GM12878 (cell line): Measurements from ENCODE around the gene CST8. TPM values are rescaled to one million over a fixed set of nuclear protein-coding genes. Genes with fewer than 3 reads are reported as not detected.

ENCODE experiments used
- ATAC-seq: fragments of 200-7000 bp; cut with Tn5 transposase; 3 replicates; pipeline ENCODE4 v1.9.1; 2020; ENCODE audit warnings: mild to moderate bottlenecking, moderate library complexity
- BruUV-seq: library from RNA; stranded (reverse); fragments of 400-500 nt; replicated peaks from 2 replicates; lab custom pipeline; 2021; lab: Mats Ljungman, UMichigan
- CTCF ChIA-PET: fragments of 300-600 bp; sonication (Branson Sonifier 250); formaldehyde crosslinking; extraction: SDS; loops from one replicate; lab custom pipeline; 2021; ENCODE audit warnings: inconsistent platforms; lab: Yijun Ruan, JAX
- POLR2A ChIA-PET: fragments of 350-600 bp; formaldehyde crosslinking; extraction: SDS; loops from one replicate; lab custom pipeline; 2021; ENCODE audit warnings: inconsistent platforms; lab: Charles Lee
- RAD21 ChIA-PET: fragments of 300-600 bp; sonication (Branson Sonifier 250); formaldehyde crosslinking; loops from one replicate; lab custom pipeline; 2023; ENCODE audit warnings: antibody characterized with exemption; ENCODE audit not compliant: unreplicated experiment; lab: Charles Lee
- SMC1A ChIA-PET: fragments of 300-600 bp; sonication (Branson Sonifier 250); formaldehyde crosslinking; loops from one replicate; lab custom pipeline; 2023; ENCODE audit not compliant: unreplicated experiment, uncharacterized antibody; lab: Charles Lee
- DNase-seq: peaks from one replicate; pipeline ENCODE4 v3.0.0-alpha.2; 2011; ENCODE audit warnings: low read depth, low spot score
- FAIRE-seq: peaks from 3 replicates; lab custom pipeline; 2011; peaks lifted over from hg19 to GRCh38; lab: Jason Lieb, UNC
- H2AFZ ChIP-seq: 2 replicates; pipeline ENCODE4 v1.6.0; 2011; ENCODE audit warnings: low read depth, low read length, control low read depth; ENCODE audit not compliant: control insufficient read depth
- H3K27ac ChIP-seq: 2 replicates; pipeline ENCODE4 v1.5.1; 2011; ENCODE audit warnings: control low read depth; ENCODE audit not compliant: control insufficient read depth, insufficient read depth
- H3K27me3 ChIP-seq, 2 experiments: replicated peaks in 1 of 2; 2 replicates each; pipeline versions ENCODE4 v1.6.0 to v1.6.1; 2011; ENCODE audit warnings: low read length in 1 of 2; ENCODE audit not compliant: control insufficient read depth in 2 of 2, insufficient read depth in 2 of 2
- H3K36me3 ChIP-seq, 2 experiments: 2 replicates each; pipeline ENCODE4 v1.5.1; 2011; ENCODE audit warnings: low read length in 1 of 2; ENCODE audit not compliant: control insufficient read depth in 2 of 2, insufficient read depth in 2 of 2
- H3K4me1 ChIP-seq: 2 replicates; pipeline ENCODE4 v1.6.1; 2011; ENCODE audit warnings: mild to moderate bottlenecking, low read length, moderate library complexity, mixed read lengths; ENCODE audit not compliant: control insufficient read depth, insufficient read depth
- H3K4me2 ChIP-seq: 2 replicates; pipeline ENCODE4 v1.6.0; 2011; ENCODE audit warnings: control low read depth; ENCODE audit not compliant: control insufficient read depth, insufficient read depth
- H3K4me3 ChIP-seq: fragments of 200-600 bp; sonication (generic); 2 replicates; pipeline ENCODE4 v1.5.1; 2016
- H3K79me2 ChIP-seq: 2 replicates; pipeline ENCODE4 v1.6.0; 2011; ENCODE audit warnings: low read length; ENCODE audit not compliant: control insufficient read depth, insufficient read depth
- H3K9ac ChIP-seq: 2 replicates; pipeline ENCODE4 v1.8.0; 2011; ENCODE audit warnings: low read length, control low read depth, mixed read lengths; ENCODE audit not compliant: control insufficient read depth, insufficient read depth
- H3K9me3 ChIP-seq: replicated peaks from 3 replicates; pipeline ENCODE4 v1.5.1; 2011; ENCODE audit warnings: mild to moderate bottlenecking, low read length; ENCODE audit not compliant: control insufficient read depth, insufficient read depth
- H4K20me1 ChIP-seq: 2 replicates; pipeline ENCODE4 v1.6.0; 2011; ENCODE audit not compliant: control insufficient read depth, insufficient read depth
- CBFB ChIP-seq: IDR thresholded peaks from 2 replicates; pipeline ENCODE4 v1.6.1; 2016; ENCODE audit warnings: antibody characterized with exemption, low read depth
- EED ChIP-seq: sonication (generic); IDR thresholded peaks from 2 replicates; pipeline ENCODE4 v1.6.1; 2016; ENCODE audit warnings: antibody characterized with exemption, low read depth
- EGR1 ChIP-seq, 2 experiments: IDR thresholded peaks; 1 replicate in 1 of 2; 2 replicates in 1 of 2; pipeline ENCODE4 v1.6.1; 2011 to 2012; ENCODE audit warnings: low read depth in 2 of 2, low read length in 2 of 2, borderline replicate concordance in 1 of 2, mild to moderate bottlenecking in 1 of 2, moderate library complexity in 1 of 2
- ESRRA ChIP-seq: IDR thresholded peaks from 2 replicates; pipeline ENCODE4 v1.6.1; 2012; ENCODE audit warnings: mild to moderate bottlenecking, low read length, improper control_type of control experiment
- HCFC1 ChIP-seq: fragments of 150-350 bp; IDR thresholded peaks from 2 replicates; pipeline ENCODE4 v1.6.1; 2014; ENCODE audit warnings: low read length
- JUNB ChIP-seq: IDR thresholded peaks from 2 replicates; pipeline ENCODE4 v1.6.1; 2016; ENCODE audit warnings: antibody characterized with exemption, mild to moderate bottlenecking
- LARP7 ChIP-seq: fragments of 450-650 bp; IDR thresholded peaks from 2 replicates; pipeline ENCODE4 v1.6.1; 2017; ENCODE audit warnings: mild to moderate bottlenecking
- MEF2B ChIP-seq: fragments of 450-650 bp; IDR thresholded peaks from 2 replicates; pipeline ENCODE4 v1.6.1; 2018; ENCODE audit warnings: mild to moderate bottlenecking, moderate library complexity; ENCODE audit not compliant: partially characterized antibody, poor library complexity, severe bottlenecking
- PAX5 ChIP-seq: IDR thresholded peaks from 2 replicates; pipeline ENCODE4 v1.6.1; 2011; ENCODE audit warnings: low read depth, low read length, borderline replicate concordance
- WGBS: methylation state at CpG from one replicate; pipeline ENCODE4 v1.1.6; 2016; ENCODE audit warnings: low lambda C conversion rate; ENCODE audit not compliant: insufficient replicate concordance, insufficient coverage; ENCODE audit errors: missing lambda C conversion rate; 5-methylcytosine and 5-hydroxymethylcytosine counted together
- in situ Hi-C: fragments of 300-500 bp; cut with MboI; formaldehyde crosslinking; loops from 9 replicates; pipeline ENCODE4 v1.14.3; 2018; ENCODE audit warnings: mixed read lengths
- intact Hi-C: fragments of 100-400 bp; cut with micrococcal nuclease; formaldehyde crosslinking; loops from one replicate; pipeline ENCODE4 v1.14.2; 2022; ENCODE audit not compliant: unreplicated experiment
- polyA plus RNA-seq, 11 experiments: library from polyadenylated mRNA; depleted of rRNA in 4 of 11; unstranded in 6 of 11; stranded (reverse) in 5 of 11; fragments of >200 nt; fragmentation: Nextera tagmentation in 4 of 11; fragmentation: Illumina TruSeq in 1 of 11; extraction: Ambion mirVana in 4 of 11; extraction: Trizol in 1 of 11; gene quantifications; 1 replicate in 1 of 11; 2 replicates in 10 of 11; pipeline versions ENCODE4 v1.2.1 to v1.2.3, GENCODE V29; 2011 to 2016; ENCODE audit warnings: inconsistent platforms in 2 of 11, missing spikeins in 2 of 11, low read depth in 1 of 11
- total RNA-seq, 4 experiments: library from RNA; depleted of rRNA in 3 of 4; stranded (reverse); fragments of >200 nt in 3 of 4; fragmentation: Illumina TruSeq in 1 of 4; extraction: Trizol in 1 of 4; gene quantifications; 2 replicates each; pipeline versions ENCODE4 v1.2.1 to v1.2.3, GENCODE V29; 2013 to 2021
- TF ChIP-seq, protein P1 (sequence below): IDR thresholded peaks from 2 replicates; pipeline ENCODE4 v1.6.1; 2011; ENCODE audit warnings: mild to moderate bottlenecking, low read depth, low read length, moderate library complexity; ENCODE audit not compliant: insufficient replicate concordance
- TF ChIP-seq, protein P2 (sequence below): IDR thresholded peaks from 2 replicates; pipeline ENCODE4 v1.6.1; 2011; ENCODE audit warnings: low read depth, mild to moderate bottlenecking, low read length, moderate library complexity, borderline replicate concordance; ENCODE audit errors: extremely low read depth
- TF ChIP-seq, protein P3 (sequence below): fragments of 450-650 bp; IDR thresholded peaks from 2 replicates; pipeline ENCODE4 v1.6.1; 2017; ENCODE audit warnings: mild to moderate bottlenecking, moderate library complexity

CST8 gene
- total and polyA plus RNA-seq, 10 of the 15 experiments (the other 5 are each of a cell fraction or from before 2014, with no cell fraction given): not detected

DNA sequence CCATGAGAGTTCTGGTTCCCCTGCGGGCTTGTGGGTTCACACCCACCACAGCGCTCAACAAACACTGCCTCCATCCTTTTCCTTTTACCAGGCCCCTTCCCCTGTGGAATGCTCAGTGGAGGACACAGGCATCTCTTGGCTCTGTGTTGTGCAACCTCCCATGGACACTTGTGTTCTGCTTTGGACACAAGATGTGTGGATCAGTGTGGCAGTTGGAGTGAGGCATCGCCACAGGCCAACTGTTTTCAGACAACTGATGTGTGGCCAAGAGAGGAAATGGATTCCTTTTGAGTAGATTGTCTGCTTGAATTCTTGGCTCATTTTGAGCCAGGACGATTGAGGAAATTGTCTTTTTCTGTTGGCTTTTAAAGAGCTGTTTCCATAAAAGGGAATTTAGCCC, 26.8 kb downstream of the CST8 start:
- H4K20me1 ChIP-seq: no peaks in the 10 kb centered on the region
- ATAC-seq (no peak), FAIRE-seq (no peak), DNase-seq (no peak)
- SMC1A ChIA-PET: no interaction called here
- CTCF ChIA-PET: no interaction called here
- H3K4me2 ChIP-seq: no peak overlapping the region
- no peak overlapping the region for H3K4me3 ChIP-seq
- intact Hi-C loops: no loop called here
- in situ Hi-C loops: no loop called here
- POLR2A ChIA-PET: no interaction called here
- WGBS: 74% methylated on average over 4 of the region's 4 CpGs
- H3K4me1 ChIP-seq: no peaks in the 10 kb centered on the region
- no peaks in the 10 kb centered on the region for H3K36me3 ChIP-seq
- no TSS peak for BruUV-seq
- TF ChIP-seq EED: no peak
- no peak for TF ChIP-seq HCFC1
- no peak for TF ChIP-seq MEF2B
- TF ChIP-seq JUNB: no peak
- H3K27me3 ChIP-seq: no peaks in the 10 kb centered on the region; a peak in 1 of 4 replicates
- no peak overlapping the region for H3K9ac ChIP-seq
- H3K9me3 ChIP-seq: peaks cover 3% of the 10 kb centered on the region; the same call in 2 of the 3 replicates
- H3K27ac ChIP-seq: no peak overlapping the region
- H2AFZ ChIP-seq: no peak overlapping the region
- H3K79me2 ChIP-seq: no peaks in the 10 kb centered on the region
- RAD21 ChIA-PET: no interaction called here

DNA sequence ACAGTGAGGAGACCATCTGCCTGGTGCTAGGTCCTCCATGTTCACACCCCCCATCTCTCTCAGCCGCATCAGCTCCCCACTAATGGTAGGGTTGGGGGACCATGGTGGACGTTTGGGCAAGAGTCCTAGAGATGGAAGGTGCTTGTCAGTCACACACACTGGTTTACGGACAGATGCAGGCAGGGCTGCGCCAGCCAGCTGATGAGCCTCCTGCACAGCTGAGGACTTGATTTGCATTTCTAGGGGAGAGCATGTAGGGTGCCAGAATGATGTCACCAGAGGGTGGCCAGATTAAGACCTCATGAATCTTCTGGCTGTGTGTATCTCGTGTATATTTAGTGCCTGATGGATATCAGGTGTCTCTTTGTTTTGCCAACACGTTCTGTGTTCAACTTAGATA, 28.6 kb downstream of the CST8 start:
- no TSS peak for BruUV-seq
- intact Hi-C loops (no loop called here), in situ Hi-C loops (no loop called here)
- Histone ChIP-seq H3K36me3 (no peaks in the 10 kb centered on the region), H3K79me2 (no peaks in the 10 kb centered on the region), H3K9me3 (peaks cover 1% of the 10 kb centered on the region; the same call in 2 of the 3 replicates), H4K20me1 (no peaks in the 10 kb centered on the region), H3K27me3 (no peaks in the 10 kb centered on the region; a peak in 2 of 4 replicates), H2AFZ (no peak overlapping the region), H3K4me1 (no peaks in the 10 kb centered on the region), H3K27ac (no peak overlapping the region), H3K4me2 (no peak overlapping the region), H3K9ac (no peak overlapping the region), H3K4me3 (no peak overlapping the region)
- TF ChIP-seq PAX5 (no peak), CBFB (no peak), ESRRA (no peak), EGR1 (IDR thresholded peaks at IDR 0.05; ENCODE audit: borderline replicate concordance in 1 of 2, low read depth in 2 of 2, low read length in 2 of 2) (no peak), LARP7 (no peak), MEF2B (no peak), JUNB (no peak)
- TF ChIP-seq, protein P1, sequence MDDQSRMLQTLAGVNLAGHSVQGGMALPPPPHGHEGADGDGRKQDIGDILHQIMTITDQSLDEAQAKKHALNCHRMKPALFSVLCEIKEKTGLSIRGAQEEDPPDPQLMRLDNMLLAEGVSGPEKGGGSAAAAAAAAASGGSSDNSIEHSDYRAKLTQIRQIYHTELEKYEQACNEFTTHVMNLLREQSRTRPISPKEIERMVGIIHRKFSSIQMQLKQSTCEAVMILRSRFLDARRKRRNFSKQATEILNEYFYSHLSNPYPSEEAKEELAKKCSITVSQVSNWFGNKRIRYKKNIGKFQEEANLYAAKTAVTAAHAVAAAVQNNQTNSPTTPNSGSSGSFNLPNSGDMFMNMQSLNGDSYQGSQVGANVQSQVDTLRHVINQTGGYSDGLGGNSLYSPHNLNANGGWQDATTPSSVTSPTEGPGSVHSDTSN: no peak
- TF ChIP-seq, protein P2, sequence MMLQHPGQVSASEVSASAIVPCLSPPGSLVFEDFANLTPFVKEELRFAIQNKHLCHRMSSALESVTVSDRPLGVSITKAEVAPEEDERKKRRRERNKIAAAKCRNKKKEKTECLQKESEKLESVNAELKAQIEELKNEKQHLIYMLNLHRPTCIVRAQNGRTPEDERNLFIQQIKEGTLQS: no peak
- TF ChIP-seq, protein P3, sequence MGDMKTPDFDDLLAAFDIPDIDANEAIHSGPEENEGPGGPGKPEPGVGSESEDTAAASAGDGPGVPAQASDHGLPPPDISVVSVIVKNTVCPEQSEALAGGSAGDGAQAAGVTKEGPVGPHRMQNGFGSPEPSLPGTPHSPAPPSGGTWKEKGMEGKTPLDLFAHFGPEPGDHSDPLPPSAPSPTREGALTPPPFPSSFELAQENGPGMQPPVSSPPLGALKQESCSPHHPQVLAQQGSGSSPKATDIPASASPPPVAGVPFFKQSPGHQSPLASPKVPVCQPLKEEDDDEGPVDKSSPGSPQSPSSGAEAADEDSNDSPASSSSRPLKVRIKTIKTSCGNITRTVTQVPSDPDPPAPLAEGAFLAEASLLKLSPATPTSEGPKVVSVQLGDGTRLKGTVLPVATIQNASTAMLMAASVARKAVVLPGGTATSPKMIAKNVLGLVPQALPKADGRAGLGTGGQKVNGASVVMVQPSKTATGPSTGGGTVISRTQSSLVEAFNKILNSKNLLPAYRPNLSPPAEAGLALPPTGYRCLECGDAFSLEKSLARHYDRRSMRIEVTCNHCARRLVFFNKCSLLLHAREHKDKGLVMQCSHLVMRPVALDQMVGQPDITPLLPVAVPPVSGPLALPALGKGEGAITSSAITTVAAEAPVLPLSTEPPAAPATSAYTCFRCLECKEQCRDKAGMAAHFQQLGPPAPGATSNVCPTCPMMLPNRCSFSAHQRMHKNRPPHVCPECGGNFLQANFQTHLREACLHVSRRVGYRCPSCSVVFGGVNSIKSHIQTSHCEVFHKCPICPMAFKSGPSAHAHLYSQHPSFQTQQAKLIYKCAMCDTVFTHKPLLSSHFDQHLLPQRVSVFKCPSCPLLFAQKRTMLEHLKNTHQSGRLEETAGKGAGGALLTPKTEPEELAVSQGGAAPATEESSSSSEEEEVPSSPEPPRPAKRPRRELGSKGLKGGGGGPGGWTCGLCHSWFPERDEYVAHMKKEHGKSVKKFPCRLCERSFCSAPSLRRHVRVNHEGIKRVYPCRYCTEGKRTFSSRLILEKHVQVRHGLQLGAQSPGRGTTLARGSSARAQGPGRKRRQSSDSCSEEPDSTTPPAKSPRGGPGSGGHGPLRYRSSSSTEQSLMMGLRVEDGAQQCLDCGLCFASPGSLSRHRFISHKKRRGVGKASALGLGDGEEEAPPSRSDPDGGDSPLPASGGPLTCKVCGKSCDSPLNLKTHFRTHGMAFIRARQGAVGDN: no peak
- no peak for FAIRE-seq
- ChIA-PET SMC1A (no interaction called here), CTCF (no interaction called here), POLR2A (no interaction called here), RAD21 (no interaction called here)
- no peak for ATAC-seq
- DNase-seq: no peak
- 41% methylated on average over 6 of the region's 6 CpGs for WGBS
